GM12878 (cell line): ENCODE data around the gene LOXL3. TPM values are rescaled to one million over a fixed set of nuclear protein-coding genes. Genes with fewer than 3 reads are reported as not detected.
A peak's percentile ranks its signal among the peaks of the same experiment; 100 is the strongest.

Source experiments
- BHLHE40 ChIP-seq, 2 experiments: fragments of 450-650 bp in 1 of 2; IDR thresholded peaks; 2 replicates each; pipeline ENCODE4 v1.6.1; 2011 to 2017; ENCODE audit warnings: low read depth in 2 of 2, borderline replicate concordance in 1 of 2, improper control_type of control experiment in 1 of 2, low read length in 1 of 2, mild to moderate bottlenecking in 1 of 2
- CREB1 ChIP-seq: IDR thresholded peaks from 2 replicates; pipeline ENCODE4 v1.6.1; 2012; ENCODE audit warnings: low read depth, mild to moderate bottlenecking, inconsistent platforms
- E2F4 ChIP-seq: IDR thresholded peaks from 2 replicates; pipeline ENCODE4 v1.6.1; 2012; ENCODE audit warnings: low read depth, low read length, improper control_type of control experiment
- HCFC1 ChIP-seq: fragments of 150-350 bp; IDR thresholded peaks from 2 replicates; pipeline ENCODE4 v1.6.1; 2014; ENCODE audit warnings: low read length
- HDAC2 ChIP-seq: fragments of 200-600 bp; sonication (generic); IDR thresholded peaks from 2 replicates; pipeline ENCODE4 v1.6.1; 2017
- JUNB ChIP-seq: IDR thresholded peaks from 2 replicates; pipeline ENCODE4 v1.6.1; 2016; ENCODE audit warnings: antibody characterized with exemption, mild to moderate bottlenecking
- NFXL1 ChIP-seq: fragments of 450-650 bp; IDR thresholded peaks from 2 replicates; pipeline ENCODE4 v1.6.1; 2017; ENCODE audit warnings: antibody characterized with exemption, mild to moderate bottlenecking, borderline replicate concordance
- NFYA ChIP-seq: IDR thresholded peaks from 2 replicates; pipeline ENCODE4 v1.6.1; 2011; ENCODE audit warnings: low read depth, mild to moderate bottlenecking, low read length, improper control_type of control experiment, borderline replicate concordance
- RELB ChIP-seq: fragments of 450-650 bp; IDR thresholded peaks from 2 replicates; pipeline ENCODE4 v1.6.1; 2017; ENCODE audit warnings: low read depth, mild to moderate bottlenecking, moderate library complexity
- RUNX3 ChIP-seq: IDR thresholded peaks from 2 replicates; pipeline ENCODE4 v1.6.1; 2012; ENCODE audit warnings: low read length, inconsistent platforms
- SIX5 ChIP-seq: IDR thresholded peaks from 2 replicates; pipeline ENCODE4 v1.6.1; 2011; ENCODE audit warnings: mild to moderate bottlenecking, low read depth, low read length, moderate library complexity; ENCODE audit not compliant: severe bottlenecking
- SMC3 ChIP-seq: IDR thresholded peaks from 2 replicates; pipeline ENCODE4 v1.6.1; 2011; ENCODE audit warnings: low read length, improper control_type of control experiment, borderline replicate concordance
- SPI1 ChIP-seq: IDR thresholded peaks from 2 replicates; pipeline ENCODE4 v1.6.1; 2011; ENCODE audit warnings: low read depth, mild to moderate bottlenecking, low read length, moderate library complexity, borderline replicate concordance; ENCODE audit not compliant: insufficient read depth
- TBL1XR1 ChIP-seq: IDR thresholded peaks from 2 replicates; pipeline ENCODE4 v1.6.1; 2012; ENCODE audit warnings: low read depth, low read length, improper control_type of control experiment
- USF1 ChIP-seq: IDR thresholded peaks from 2 replicates; pipeline ENCODE4 v1.6.1; 2011; ENCODE audit warnings: borderline replicate concordance, low read depth, mild to moderate bottlenecking, moderate library complexity, mixed read lengths, low read length; ENCODE audit not compliant: insufficient read depth; ENCODE audit errors: extremely low read length
- WRNIP1 ChIP-seq: IDR thresholded peaks from 2 replicates; pipeline ENCODE4 v1.6.1; 2011; ENCODE audit warnings: low read depth, low read length, improper control_type of control experiment, borderline replicate concordance
- ZBED1 ChIP-seq: IDR thresholded peaks from 2 replicates; pipeline ENCODE4 v1.6.1; 2016; ENCODE audit warnings: borderline replicate concordance
- ZBTB40 ChIP-seq: fragments of 450-650 bp; IDR thresholded peaks from 2 replicates; pipeline ENCODE4 v1.6.1; 2016; ENCODE audit warnings: mild to moderate bottlenecking, moderate library complexity, borderline replicate concordance
- ZNF24 ChIP-seq: fragments of 450-650 bp; IDR thresholded peaks from 2 replicates; pipeline ENCODE4 v1.6.1; 2017; ENCODE audit warnings: antibody characterized with exemption, mild to moderate bottlenecking
- polyA plus RNA-seq, 11 experiments: library from polyadenylated mRNA; depleted of rRNA in 4 of 11; unstranded in 6 of 11; stranded (reverse) in 5 of 11; fragments of >200 nt; fragmentation: Nextera tagmentation in 4 of 11; fragmentation: Illumina TruSeq in 1 of 11; extraction: Ambion mirVana in 4 of 11; extraction: Trizol in 1 of 11; gene quantifications; 1 replicate in 1 of 11; 2 replicates in 10 of 11; pipeline versions ENCODE4 v1.2.1 to v1.2.3, GENCODE V29; 2011 to 2016; ENCODE audit warnings: inconsistent platforms in 2 of 11, missing spikeins in 2 of 11, low read depth in 1 of 11
- total RNA-seq, 4 experiments: library from RNA; depleted of rRNA in 3 of 4; stranded (reverse); fragments of >200 nt in 3 of 4; fragmentation: Illumina TruSeq in 1 of 4; extraction: Trizol in 1 of 4; gene quantifications; 2 replicates each; pipeline versions ENCODE4 v1.2.1 to v1.2.3, GENCODE V29; 2013 to 2021
- TF ChIP-seq, protein P1 (sequence below): fragments of 450-650 bp; IDR thresholded peaks from 2 replicates; pipeline ENCODE4 v1.6.1; 2017; ENCODE audit warnings: mild to moderate bottlenecking, low read depth, inconsistent platforms; ENCODE audit not compliant: poor library complexity, severe bottlenecking

Gene LOXL3
- total and polyA plus RNA-seq, 10 of the 15 experiments (the other 5 are each of a cell fraction or from before 2014, with no cell fraction given): 6.2 to 40.9 (median 23.3) TPM

- no peak for TF ChIP-seq BHLHE40 (IDR thresholded peaks at IDR 0.05; ENCODE audit: borderline replicate concordance in 1 of 2, low read depth in 2 of 2, low read length in 1 of 2)
- TF ChIP-seq TBL1XR1: no peak
- TF ChIP-seq WRNIP1: no peak
- TF ChIP-seq ZNF24: no peak
- TF ChIP-seq, protein P1, sequence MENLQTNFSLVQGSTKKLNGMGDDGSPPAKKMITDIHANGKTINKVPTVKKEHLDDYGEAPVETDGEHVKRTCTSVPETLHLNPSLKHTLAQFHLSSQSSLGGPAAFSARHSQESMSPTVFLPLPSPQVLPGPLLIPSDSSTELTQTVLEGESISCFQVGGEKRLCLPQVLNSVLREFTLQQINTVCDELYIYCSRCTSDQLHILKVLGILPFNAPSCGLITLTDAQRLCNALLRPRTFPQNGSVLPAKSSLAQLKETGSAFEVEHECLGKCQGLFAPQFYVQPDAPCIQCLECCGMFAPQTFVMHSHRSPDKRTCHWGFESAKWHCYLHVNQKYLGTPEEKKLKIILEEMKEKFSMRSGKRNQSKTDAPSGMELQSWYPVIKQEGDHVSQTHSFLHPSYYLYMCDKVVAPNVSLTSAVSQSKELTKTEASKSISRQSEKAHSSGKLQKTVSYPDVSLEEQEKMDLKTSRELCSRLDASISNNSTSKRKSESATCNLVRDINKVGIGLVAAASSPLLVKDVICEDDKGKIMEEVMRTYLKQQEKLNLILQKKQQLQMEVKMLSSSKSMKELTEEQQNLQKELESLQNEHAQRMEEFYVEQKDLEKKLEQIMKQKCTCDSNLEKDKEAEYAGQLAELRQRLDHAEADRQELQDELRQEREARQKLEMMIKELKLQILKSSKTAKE: no peak
- no peak for TF ChIP-seq JUNB
- no peak for TF ChIP-seq NFYA
- TF ChIP-seq HCFC1: no peak
- TF ChIP-seq USF1: no peak
- TF ChIP-seq SPI1: peak; percentile 61; the same call in 1 of the 2 replicates
- no peak for TF ChIP-seq E2F4
- no peak for TF ChIP-seq ZBED1
- TF ChIP-seq SIX5: no peak
- no peak for TF ChIP-seq SMC3
- TF ChIP-seq ZBTB40: peak; percentile 47; the same call in 1 of the 2 replicates
- peak; percentile 32 for TF ChIP-seq RUNX3
- peak; percentile 57; the same call in 1 of the 2 replicates for TF ChIP-seq RELB
- TF ChIP-seq HDAC2: no peak
- TF ChIP-seq CREB1: no peak
- TF ChIP-seq NFXL1: no peak
Observed at GRCh38 chr2:74573747-74574562, 20.2 kb upstream of the LOXL3 start (continued).
